ENCODE measurements around the gene ZNF26.

DNA sequence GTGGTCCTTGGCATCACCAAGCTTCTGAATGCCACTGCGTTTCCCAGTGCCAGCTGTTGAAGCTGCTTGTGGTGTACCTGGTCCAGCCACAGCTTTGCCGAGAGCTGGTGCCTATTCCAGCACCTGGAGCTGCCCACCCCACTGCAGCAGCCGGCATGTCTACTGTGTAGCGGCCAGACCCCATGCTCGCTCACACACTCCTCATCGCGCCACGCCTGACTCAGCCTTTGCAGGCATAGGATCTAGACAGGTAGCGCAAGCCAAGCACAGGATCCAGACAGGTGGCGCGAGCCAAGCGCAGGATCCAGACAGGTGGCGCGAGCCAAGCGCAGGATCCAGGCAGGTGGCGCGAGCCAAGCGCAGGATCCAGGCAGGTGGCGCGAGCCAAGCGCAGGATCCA, 18.4 kb upstream of the ZNF26 start:
- TF ChIP-seq, protein P1, sequence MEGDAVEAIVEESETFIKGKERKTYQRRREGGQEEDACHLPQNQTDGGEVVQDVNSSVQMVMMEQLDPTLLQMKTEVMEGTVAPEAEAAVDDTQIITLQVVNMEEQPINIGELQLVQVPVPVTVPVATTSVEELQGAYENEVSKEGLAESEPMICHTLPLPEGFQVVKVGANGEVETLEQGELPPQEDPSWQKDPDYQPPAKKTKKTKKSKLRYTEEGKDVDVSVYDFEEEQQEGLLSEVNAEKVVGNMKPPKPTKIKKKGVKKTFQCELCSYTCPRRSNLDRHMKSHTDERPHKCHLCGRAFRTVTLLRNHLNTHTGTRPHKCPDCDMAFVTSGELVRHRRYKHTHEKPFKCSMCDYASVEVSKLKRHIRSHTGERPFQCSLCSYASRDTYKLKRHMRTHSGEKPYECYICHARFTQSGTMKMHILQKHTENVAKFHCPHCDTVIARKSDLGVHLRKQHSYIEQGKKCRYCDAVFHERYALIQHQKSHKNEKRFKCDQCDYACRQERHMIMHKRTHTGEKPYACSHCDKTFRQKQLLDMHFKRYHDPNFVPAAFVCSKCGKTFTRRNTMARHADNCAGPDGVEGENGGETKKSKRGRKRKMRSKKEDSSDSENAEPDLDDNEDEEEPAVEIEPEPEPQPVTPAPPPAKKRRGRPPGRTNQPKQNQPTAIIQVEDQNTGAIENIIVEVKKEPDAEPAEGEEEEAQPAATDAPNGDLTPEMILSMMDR (IDR thresholded peaks at IDR 0.05) = no peak
- no peak for TF ChIP-seq EZH2 (IDR thresholded peaks at IDR 0.05; ENCODE audit: borderline replicate concordance, insufficient read depth, low read depth, low read length, poor library complexity, severe bottlenecking)

Data from B cell (primary cell).